ENCODE data around the gene DNAAF2.
A peak's percentile ranks its signal among the peaks of the same experiment; 100 is the strongest.

The DNAAF2 gene

DNA sequence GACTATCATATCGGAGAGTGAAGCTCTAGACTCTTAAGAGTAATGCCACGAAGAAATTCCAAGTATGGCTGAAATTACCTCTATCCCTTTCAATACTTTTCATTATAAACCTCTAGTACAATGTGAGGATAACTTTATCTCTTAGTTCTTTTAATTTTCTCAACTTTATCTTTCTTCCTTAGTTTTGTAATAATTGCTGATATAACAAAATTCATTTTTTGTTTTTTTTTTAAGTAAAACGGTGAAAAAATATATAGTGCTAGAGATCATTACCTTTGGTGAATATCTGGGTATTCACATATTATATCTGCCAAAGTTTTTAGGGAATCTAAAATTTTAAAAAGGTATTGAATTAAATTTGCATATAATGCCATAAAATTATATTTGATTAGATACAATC is 19.5 kb upstream of the DNAAF2 start:
- peaks cover 32% of the 10 kb centered on the region for H3K36me3 ChIP-seq (ENCODE audit: insufficient read depth, low read length)
- no peak for TF ChIP-seq EZH2 (IDR thresholded peaks at IDR 0.05)
- no peak for TF ChIP-seq POLR2AphosphoS5 (IDR thresholded peaks at IDR 0.05; ENCODE audit: borderline replicate concordance, low read depth, low read length)
- no peak for TF ChIP-seq FOXP2 (optimal IDR thresholded peaks at IDR 0.05; ENCODE audit: control extremely low read depth, extremely low read length, insufficient read depth)
- H3K4me3 ChIP-seq, result no peak overlapping the region
- no peaks in the 10 kb centered on the region for H3K9me3 ChIP-seq (ENCODE audit: low read depth, low read length)
- H3K9ac ChIP-seq (ENCODE audit: insufficient read length), result no peak overlapping the region
- no peak for DNase-seq (ENCODE audit: low read depth, low spot score)
- no peak overlapping the region for H3K27ac ChIP-seq

DNA sequence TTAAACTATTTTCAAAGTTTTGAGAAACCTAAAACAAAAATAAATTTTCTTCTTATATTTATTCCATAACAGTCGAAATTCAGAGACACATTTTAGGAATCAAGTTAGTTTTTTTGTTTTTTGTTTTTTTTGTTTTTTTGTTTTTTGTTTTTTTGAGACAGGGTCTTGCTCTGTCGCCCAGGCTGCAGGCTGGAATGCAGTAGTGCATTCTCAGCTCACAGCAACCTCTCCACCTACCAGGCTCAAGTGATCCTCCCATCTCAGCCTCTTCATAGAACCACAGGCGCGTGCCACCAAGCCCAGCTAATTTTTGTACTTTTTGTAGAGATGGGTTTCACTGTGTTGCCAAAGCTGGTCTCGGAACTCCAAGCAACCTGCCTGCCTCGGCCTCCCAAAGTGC is 18.5 kb upstream of the DNAAF2 start:
- no peak overlapping the region for H3K9ac ChIP-seq (ENCODE audit: insufficient read length)
- H3K36me3 ChIP-seq (ENCODE audit: insufficient read depth, low read length), result peaks cover 37% of the 10 kb centered on the region
- H3K9me3 ChIP-seq (ENCODE audit: low read depth, low read length), result no peaks in the 10 kb centered on the region
- H3K4me3 ChIP-seq, result no peak overlapping the region
- TF ChIP-seq POLR2AphosphoS5 (IDR thresholded peaks at IDR 0.05; ENCODE audit: borderline replicate concordance, low read depth, low read length) (no peak), FOXP2 (optimal IDR thresholded peaks at IDR 0.05; ENCODE audit: control extremely low read depth, extremely low read length, insufficient read depth) (no peak), EZH2 (IDR thresholded peaks at IDR 0.05) (no peak)
- no peak for DNase-seq (ENCODE audit: low read depth, low spot score)
- H3K27ac ChIP-seq, result no peak overlapping the region

DNA sequence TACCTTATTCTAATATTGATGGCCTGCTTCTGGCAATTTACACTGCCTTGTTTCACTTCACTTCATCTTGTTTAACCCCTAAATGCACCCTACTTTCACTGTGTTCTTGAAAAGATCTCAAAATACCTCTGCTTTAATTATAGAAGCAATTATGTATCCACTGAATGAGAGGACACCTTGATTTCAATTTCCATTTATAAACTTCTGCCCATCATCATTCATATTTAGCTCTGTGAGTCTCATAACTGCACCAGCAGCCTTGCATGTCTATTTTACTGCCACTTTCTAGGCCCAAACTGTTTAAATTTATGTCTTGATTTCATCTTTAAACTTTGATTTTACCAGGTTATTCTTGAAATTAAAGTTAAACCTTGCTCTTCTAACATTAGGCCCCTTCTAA is 7.1 kb upstream of the DNAAF2 start:
- no peak for DNase-seq (ENCODE audit: low read depth, low spot score)
- Histone ChIP-seq H3K4me3 (no peak overlapping the region), H3K9ac (ENCODE audit: insufficient read length) (no peak overlapping the region), H3K9me3 (ENCODE audit: low read depth, low read length) (no peaks in the 10 kb centered on the region), H3K36me3 (ENCODE audit: insufficient read depth, low read length) (peaks cover 22% of the 10 kb centered on the region), H3K27ac (no peak overlapping the region)
- no peak for TF ChIP-seq FOXP2 (optimal IDR thresholded peaks at IDR 0.05; ENCODE audit: control extremely low read depth, extremely low read length, insufficient read depth)
- TF ChIP-seq EZH2 (IDR thresholded peaks at IDR 0.05), result no peak
- no peak for TF ChIP-seq POLR2AphosphoS5 (IDR thresholded peaks at IDR 0.05; ENCODE audit: borderline replicate concordance, low read depth, low read length)

DNA sequence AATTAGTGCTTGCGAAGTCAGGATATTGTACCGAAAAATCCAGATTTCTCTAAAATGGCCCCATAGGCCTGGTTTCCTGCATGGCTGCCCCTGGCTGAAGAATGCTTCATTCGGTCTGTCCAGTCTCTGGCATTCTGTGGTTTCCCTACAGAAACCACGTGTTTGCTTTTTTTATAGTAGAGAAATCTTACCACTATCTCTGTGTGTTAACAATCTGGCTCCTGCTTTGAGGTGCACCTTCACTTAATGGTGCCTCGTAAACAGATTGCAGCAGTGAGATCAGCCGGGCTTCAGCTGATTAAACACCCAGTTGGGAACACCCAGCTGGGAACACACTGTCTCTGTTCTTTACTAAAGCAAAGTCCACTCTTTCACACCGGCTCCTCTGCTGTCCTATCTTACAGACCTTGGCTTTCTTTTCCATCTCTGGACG is 6.7 kb upstream of the DNAAF2 start:
- no peak for TF ChIP-seq POLR2AphosphoS5 (IDR thresholded peaks at IDR 0.05; ENCODE audit: borderline replicate concordance, low read depth, low read length)
- no peak for TF ChIP-seq EZH2 (IDR thresholded peaks at IDR 0.05)
- TF ChIP-seq FOXP2 (optimal IDR thresholded peaks at IDR 0.05; ENCODE audit: control extremely low read depth, extremely low read length, insufficient read depth), result no peak
- Histone ChIP-seq H3K36me3 (ENCODE audit: insufficient read depth, low read length) (peaks cover 18% of the 10 kb centered on the region), H3K4me3 (no peak overlapping the region), H3K27ac (peak overlapping the region; percentile 5; the same call in 1 of the 2 replicates), H3K9me3 (ENCODE audit: low read depth, low read length) (no peaks in the 10 kb centered on the region), H3K9ac (ENCODE audit: insufficient read length) (no peak overlapping the region)
- no peak for DNase-seq (ENCODE audit: low read depth, low spot score)

DNA sequence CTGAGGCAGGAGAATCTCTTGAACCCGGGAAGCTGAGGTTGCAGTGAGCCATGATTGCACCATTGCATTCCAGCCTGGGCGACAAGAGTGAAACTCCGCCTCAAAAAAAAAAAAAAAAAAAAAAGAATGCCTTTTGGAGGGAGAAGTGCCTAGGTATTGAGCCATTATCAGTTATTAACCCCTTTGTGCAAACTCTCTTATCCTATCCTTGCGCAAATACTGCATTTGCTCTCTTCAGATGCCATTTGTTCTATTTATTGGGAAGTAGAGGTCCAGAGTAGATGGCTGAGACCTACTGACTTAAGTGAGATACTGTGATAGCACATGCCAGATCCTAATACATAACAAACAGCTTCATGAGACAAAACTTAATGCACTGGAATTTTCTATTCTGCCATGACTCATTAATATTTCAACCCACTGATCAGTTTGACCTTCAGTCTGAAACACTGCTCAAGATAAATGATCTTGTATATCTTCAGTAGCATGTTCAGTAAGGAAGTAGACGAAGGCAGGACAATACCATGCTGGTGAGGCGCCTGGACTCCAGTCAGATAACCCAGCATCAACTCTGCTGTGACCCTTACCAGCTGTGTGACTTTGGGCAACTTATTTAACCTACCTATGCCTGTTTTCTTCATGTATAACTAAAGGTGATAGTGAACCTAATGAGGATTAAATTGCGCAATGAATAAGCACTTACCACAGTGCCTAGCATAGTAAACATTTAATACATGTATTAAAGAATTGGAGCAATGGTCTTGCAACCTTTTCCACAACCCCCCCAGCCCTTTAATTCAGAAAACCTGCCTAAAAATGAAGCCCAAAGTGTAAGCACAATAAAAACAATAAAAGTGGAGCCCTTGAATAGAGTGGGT is 5.7 kb upstream of the DNAAF2 start:
- no peaks in the 10 kb centered on the region for H3K9me3 ChIP-seq (ENCODE audit: low read depth, low read length)
- H3K36me3 ChIP-seq (ENCODE audit: insufficient read depth, low read length), result peaks cover 13% of the 10 kb centered on the region; the same call in 1 of the 2 replicates
- DNase-seq (ENCODE audit: low read depth, low spot score), result no peak
- H3K9ac ChIP-seq (ENCODE audit: insufficient read length), result no peak overlapping the region
- H3K4me3 ChIP-seq, result no peak overlapping the region
- TF ChIP-seq EZH2 (IDR thresholded peaks at IDR 0.05), result no peak
- TF ChIP-seq POLR2AphosphoS5 (IDR thresholded peaks at IDR 0.05; ENCODE audit: borderline replicate concordance, low read depth, low read length), result no peak
- TF ChIP-seq FOXP2 (optimal IDR thresholded peaks at IDR 0.05; ENCODE audit: control extremely low read depth, extremely low read length, insufficient read depth), result no peak
- H3K27ac ChIP-seq, result peak overlapping the region; percentile 5; the same call in 1 of the 2 replicates

DNA sequence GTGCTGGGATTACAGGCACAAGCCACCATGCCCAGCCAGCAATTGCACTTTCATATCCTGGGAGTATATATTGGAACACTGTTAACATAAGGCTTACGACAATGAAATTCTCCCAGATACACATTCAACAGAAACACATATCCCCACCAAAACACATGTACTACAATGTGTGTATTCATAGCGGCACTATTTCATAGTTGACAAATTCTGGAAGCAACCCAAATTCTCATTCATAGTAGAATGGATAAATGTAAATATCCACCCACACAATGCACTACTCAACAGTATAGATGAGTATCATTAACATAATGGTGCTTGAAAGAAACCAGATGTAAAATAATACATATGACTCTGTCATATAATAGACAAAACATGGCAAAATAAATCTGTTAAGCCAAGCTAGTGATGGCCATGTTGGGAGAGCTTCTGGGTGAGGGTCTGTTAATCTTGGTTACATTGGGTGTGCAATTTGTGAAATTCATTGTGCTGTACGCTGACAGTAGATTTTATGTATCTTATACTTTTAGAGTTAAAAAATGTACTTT is 2.6 kb upstream of the DNAAF2 start:
- no peak for DNase-seq (ENCODE audit: low read depth, low spot score)
- H3K27ac ChIP-seq, result no peak overlapping the region; the same call in 1 of the 2 replicates
- H3K9ac ChIP-seq (ENCODE audit: insufficient read length), result no peak overlapping the region
- no peaks in the 10 kb centered on the region for H3K9me3 ChIP-seq (ENCODE audit: low read depth, low read length)
- 0 out of 2 replicates have a peak, but pooled peaks cover 7% of the 10 kb centered on the region for H3K36me3 ChIP-seq (ENCODE audit: insufficient read depth, low read length)
- TF ChIP-seq POLR2AphosphoS5 (IDR thresholded peaks at IDR 0.05; ENCODE audit: borderline replicate concordance, low read depth, low read length) (no peak), FOXP2 (optimal IDR thresholded peaks at IDR 0.05; ENCODE audit: control extremely low read depth, extremely low read length, insufficient read depth) (no peak), EZH2 (IDR thresholded peaks at IDR 0.05) (no peak)
- H3K4me3 ChIP-seq, result no peak overlapping the region

DNA sequence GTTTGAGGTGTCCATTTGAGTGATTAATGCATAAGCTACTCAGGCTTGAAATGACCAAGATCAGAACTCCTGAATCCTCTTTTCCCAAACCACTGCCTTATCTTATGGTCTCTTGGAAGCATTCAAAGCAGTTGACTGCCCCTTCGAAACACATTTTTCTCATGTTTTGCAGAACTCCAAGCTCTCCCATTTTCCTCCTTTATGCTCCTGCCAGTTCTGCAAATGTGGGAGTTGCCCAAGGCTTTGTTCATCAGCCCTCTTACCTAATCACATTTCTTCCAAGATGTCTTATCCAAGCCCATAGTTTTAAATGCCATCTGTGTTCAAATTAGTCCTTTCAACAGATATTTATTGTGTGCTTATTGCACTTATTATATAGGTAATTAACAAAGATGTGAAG is 1.8 kb upstream of the DNAAF2 start:
- TF ChIP-seq EZH2 (IDR thresholded peaks at IDR 0.05), result no peak
- no peak for TF ChIP-seq POLR2AphosphoS5 (IDR thresholded peaks at IDR 0.05; ENCODE audit: borderline replicate concordance, low read depth, low read length)
- no peak for TF ChIP-seq FOXP2 (optimal IDR thresholded peaks at IDR 0.05; ENCODE audit: control extremely low read depth, extremely low read length, insufficient read depth)
- Histone ChIP-seq H3K36me3 (ENCODE audit: insufficient read depth, low read length) (0 out of 2 replicates have a peak, but pooled peaks cover 4% of the 10 kb centered on the region), H3K4me3 (no peak overlapping the region), H3K27ac (no peak overlapping the region), H3K9me3 (ENCODE audit: low read depth, low read length) (no peaks in the 10 kb centered on the region), H3K9ac (ENCODE audit: insufficient read length) (no peak overlapping the region)
- DNase-seq (ENCODE audit: low read depth, low spot score), result no peak
